Neural progenitor cell (in vitro differentiated cells): ENCODE measurements around the gene PRMT9. TPM values are rescaled to one million over a fixed set of nuclear protein-coding genes. Genes with fewer than 3 reads are reported as not detected.

Experiments
- DNase-seq: peaks from one replicate; pipeline ENCODE4 v3.0.0-alpha.2; 2016; ENCODE audit warnings: low spot score
- H2AFZ ChIP-seq: fragments of 200-600 bp; sonication (generic); replicated peaks from 2 replicates; pipeline ENCODE4 v1.6.1; 2016; ENCODE audit warnings: antibody characterized with exemption
- H3F3A ChIP-seq: fragments of 200-600 bp; sonication (generic); 2 replicates; pipeline ENCODE4 v1.6.1; 2016; ENCODE audit warnings: antibody characterized with exemption, low read depth
- H3K27ac ChIP-seq: fragments of 200-600 bp; sonication (generic); 2 replicates; pipeline ENCODE4 v1.5.1; 2016; ENCODE audit warnings: mild to moderate bottlenecking
- H3K27me3 ChIP-seq: fragments of 200-600 bp; sonication (generic); 2 replicates; pipeline ENCODE4 v1.6.1; 2016; ENCODE audit warnings: mild to moderate bottlenecking, moderate library complexity
- H3K36me3 ChIP-seq: fragments of 200-600 bp; sonication (generic); 2 replicates; pipeline ENCODE4 v1.5.1; 2016
- H3K4me1 ChIP-seq: fragments of 200-600 bp; sonication (generic); 2 replicates; pipeline ENCODE4 v1.6.1; 2016; ENCODE audit warnings: mixed run types
- H3K4me2 ChIP-seq: fragments of 200-600 bp; sonication (generic); 2 replicates; pipeline ENCODE4 v1.6.1; 2016
- H3K4me3 ChIP-seq: fragments of 200-600 bp; sonication (generic); 2 replicates; pipeline ENCODE4 v1.5.1; 2016
- H3K79me2 ChIP-seq: fragments of 200-600 bp; sonication (generic); 2 replicates; pipeline ENCODE4 v1.6.1; 2016; ENCODE audit warnings: low read depth
- H3K9ac ChIP-seq: fragments of 200-600 bp; sonication (generic); 2 replicates; pipeline ENCODE4 v1.6.1; 2016
- H3K9me3 ChIP-seq: fragments of 200-600 bp; sonication (generic); 2 replicates; pipeline ENCODE4 v1.5.1; 2016; ENCODE audit warnings: low read depth
- H4K20me1 ChIP-seq: fragments of 200-600 bp; sonication (generic); 2 replicates; pipeline ENCODE4 v1.6.1; 2016; ENCODE audit warnings: low read depth
- H3K27ac Mint-ChIP-seq: 3 replicates; pipeline ENCODE4 v1.8.0; 2021; ENCODE audit warnings: mixed read lengths
- H3K27me3 Mint-ChIP-seq: 2 replicates; pipeline ENCODE4 v1.8.0; 2022; ENCODE audit warnings: low read depth, mild to moderate bottlenecking, inconsistent platforms, moderate library complexity, mixed read lengths; ENCODE audit not compliant: insufficient read depth
- H3K36me3 Mint-ChIP-seq: 3 replicates; pipeline ENCODE4 v1.8.0; 2021; ENCODE audit warnings: mixed read lengths
- H3K4me1 Mint-ChIP-seq: 3 replicates; pipeline ENCODE4 v1.8.0; 2021; ENCODE audit warnings: mixed read lengths
- H3K4me3 Mint-ChIP-seq: 3 replicates; pipeline ENCODE4 v1.8.0; 2021; ENCODE audit warnings: mild to moderate bottlenecking, moderate library complexity, mixed read lengths
- H3K9me3 Mint-ChIP-seq: 3 replicates; pipeline ENCODE4 v1.8.0; 2020; ENCODE audit warnings: mixed read lengths
- EZH2 ChIP-seq: fragments of 200-600 bp; sonication (generic); IDR thresholded peaks from 2 replicates; pipeline ENCODE4 v1.6.1; 2017; ENCODE audit warnings: antibody characterized with exemption, mild to moderate bottlenecking, moderate library complexity
- EZH2phosphoT487 ChIP-seq: fragments of 200-600 bp; sonication (generic); IDR thresholded peaks from 2 replicates; pipeline ENCODE4 v1.6.1; 2017; ENCODE audit warnings: antibody characterized with exemption
- total RNA-seq: library from RNA; depleted of rRNA; stranded (reverse); fragments of >200 nt; gene quantifications from 2 replicates; pipeline ENCODE4 v1.2.3, GENCODE V29; 2015; ENCODE audit warnings: low replicate concordance
- TF ChIP-seq, protein P1 (sequence below): fragments of 200-600 bp; sonication (generic); IDR thresholded peaks from 2 replicates; pipeline ENCODE4 v1.5.1; 2017; ENCODE audit warnings: antibody characterized with exemption, mild to moderate bottlenecking

The PRMT9 gene
- total RNA-seq, 1 donor from 2014 or later: 24.8 TPM

DNA sequence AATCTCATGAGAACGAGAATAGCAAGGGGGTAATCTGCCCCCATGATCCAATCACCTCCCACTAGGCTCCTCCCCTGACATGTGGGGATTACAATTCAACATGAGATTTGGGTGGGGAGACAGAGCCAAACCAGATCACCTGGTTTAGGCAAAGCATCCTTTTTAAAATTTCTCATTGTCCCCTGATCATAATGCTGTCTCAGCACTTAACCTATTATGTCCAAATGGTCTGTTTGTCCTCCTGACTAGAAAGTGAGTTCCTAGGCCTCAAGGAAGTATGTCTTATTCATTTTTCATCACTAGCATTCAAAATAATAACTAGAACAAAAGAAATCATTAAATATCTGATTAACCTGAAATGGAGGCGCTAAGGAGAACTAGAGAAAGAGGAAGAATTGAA, 7.9 kb upstream of the PRMT9 start:
- Histone ChIP-seq H3K79me2 (no peaks in the 10 kb centered on the region), H3K27me3 (no peaks in the 10 kb centered on the region), H2AFZ (peak overlapping the region; percentile 57), H3F3A (no peaks in the 10 kb centered on the region), H3K36me3 (no peaks in the 10 kb centered on the region), H3K27ac (no peak overlapping the region), H3K4me1 (no peaks in the 10 kb centered on the region), H3K9me3 (no peaks in the 10 kb centered on the region), H3K9ac (no peak overlapping the region), H3K4me3 (no peak overlapping the region), H4K20me1 (no peaks in the 10 kb centered on the region), H3K4me2 (no peak overlapping the region)
- DNase-seq: no peak
- TF ChIP-seq EZH2 (no peak), EZH2phosphoT487 (no peak)
- TF ChIP-seq, protein P1, sequence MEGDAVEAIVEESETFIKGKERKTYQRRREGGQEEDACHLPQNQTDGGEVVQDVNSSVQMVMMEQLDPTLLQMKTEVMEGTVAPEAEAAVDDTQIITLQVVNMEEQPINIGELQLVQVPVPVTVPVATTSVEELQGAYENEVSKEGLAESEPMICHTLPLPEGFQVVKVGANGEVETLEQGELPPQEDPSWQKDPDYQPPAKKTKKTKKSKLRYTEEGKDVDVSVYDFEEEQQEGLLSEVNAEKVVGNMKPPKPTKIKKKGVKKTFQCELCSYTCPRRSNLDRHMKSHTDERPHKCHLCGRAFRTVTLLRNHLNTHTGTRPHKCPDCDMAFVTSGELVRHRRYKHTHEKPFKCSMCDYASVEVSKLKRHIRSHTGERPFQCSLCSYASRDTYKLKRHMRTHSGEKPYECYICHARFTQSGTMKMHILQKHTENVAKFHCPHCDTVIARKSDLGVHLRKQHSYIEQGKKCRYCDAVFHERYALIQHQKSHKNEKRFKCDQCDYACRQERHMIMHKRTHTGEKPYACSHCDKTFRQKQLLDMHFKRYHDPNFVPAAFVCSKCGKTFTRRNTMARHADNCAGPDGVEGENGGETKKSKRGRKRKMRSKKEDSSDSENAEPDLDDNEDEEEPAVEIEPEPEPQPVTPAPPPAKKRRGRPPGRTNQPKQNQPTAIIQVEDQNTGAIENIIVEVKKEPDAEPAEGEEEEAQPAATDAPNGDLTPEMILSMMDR: no peak
- Mint-ChIP-seq H3K36me3 (no peaks in the 10 kb centered on the region), H3K4me3 (no peak overlapping the region), H3K4me1 (peaks cover 2% of the 10 kb centered on the region), H3K27ac (peak overlapping the region; percentile 6), H3K9me3 (no peaks in the 10 kb centered on the region), H3K27me3 (peaks cover 2% of the 10 kb centered on the region)

DNA sequence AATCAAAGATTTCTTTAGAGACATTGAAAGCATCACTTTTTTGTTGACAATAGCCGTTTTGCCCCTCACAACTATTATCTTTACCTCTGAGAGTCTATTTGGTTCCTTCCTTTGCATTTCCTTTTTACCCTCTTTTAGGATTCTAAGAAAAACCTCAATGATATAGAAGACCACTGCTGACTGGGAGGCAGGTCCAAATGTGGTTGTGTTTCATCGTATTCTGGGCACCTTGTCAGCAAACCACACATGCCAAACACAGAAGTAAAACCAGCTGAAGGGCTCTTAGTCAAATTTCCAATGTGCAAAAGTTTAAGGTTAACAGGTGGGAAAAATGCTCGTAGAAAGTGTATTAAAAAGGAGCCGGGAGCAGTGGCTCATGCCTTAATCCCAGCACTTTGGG, 5.1 kb upstream of the PRMT9 start:
- no peaks in the 10 kb centered on the region for H3K36me3 ChIP-seq
- H3K36me3 Mint-ChIP-seq: no peaks in the 10 kb centered on the region
- H4K20me1 ChIP-seq: no peaks in the 10 kb centered on the region
- no peak overlapping the region for H3K4me3 ChIP-seq
- H3K9me3 ChIP-seq: no peaks in the 10 kb centered on the region
- TF ChIP-seq EZH2phosphoT487 (no peak), EZH2 (no peak)
- TF ChIP-seq, protein P1: no peak
- H3K9me3 Mint-ChIP-seq: peaks cover 5% of the 10 kb centered on the region
- no peaks in the 10 kb centered on the region for H3K27me3 ChIP-seq
- DNase-seq: no peak
- peaks cover 2% of the 10 kb centered on the region for H3K27me3 Mint-ChIP-seq
- H3K4me1 ChIP-seq: peaks cover 4% of the 10 kb centered on the region
- no peak overlapping the region for H3K9ac ChIP-seq
- H3F3A ChIP-seq: peaks cover 11% of the 10 kb centered on the region
- peaks cover 20% of the 10 kb centered on the region for H3K4me1 Mint-ChIP-seq
- H3K27ac ChIP-seq: no peak overlapping the region
- H3K4me2 ChIP-seq: no peak overlapping the region
- H3K79me2 ChIP-seq: no peaks in the 10 kb centered on the region
- no peak overlapping the region for H3K4me3 Mint-ChIP-seq
- H2AFZ ChIP-seq: no peak overlapping the region
- no peak overlapping the region for H3K27ac Mint-ChIP-seq

DNA sequence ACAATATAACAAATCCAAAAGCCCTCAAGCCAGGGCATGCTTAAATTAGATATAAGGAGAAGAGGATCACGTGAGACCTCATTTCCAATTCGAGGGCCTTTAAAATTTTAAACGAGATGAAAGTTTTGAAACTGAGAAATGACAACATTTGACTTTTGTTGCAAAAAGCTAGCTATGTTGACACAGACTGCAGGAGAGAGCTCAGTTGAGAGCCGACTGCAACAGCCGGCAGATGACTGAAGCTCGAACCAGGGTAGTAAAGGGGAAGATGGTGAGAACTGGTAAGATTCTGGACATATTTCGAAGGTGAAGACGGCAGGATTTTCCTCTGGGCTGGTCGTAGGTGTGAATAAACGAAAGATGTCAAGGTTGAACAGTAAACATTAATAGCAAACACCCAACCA, 773 bp downstream of the PRMT9 start:
- H3K4me1 ChIP-seq: peaks cover 9% of the 10 kb centered on the region
- H3K27ac Mint-ChIP-seq: no peak overlapping the region
- H2AFZ ChIP-seq: peak overlapping the region; percentile 70
- H3K27ac ChIP-seq: no peak overlapping the region
- H4K20me1 ChIP-seq: peaks cover 3% of the 10 kb centered on the region
- TF ChIP-seq, protein P1: no peak
- TF ChIP-seq EZH2phosphoT487 (no peak), EZH2 (no peak)
- H3K9ac ChIP-seq: peak overlapping the region; percentile 46
- H3K4me2 ChIP-seq: peak overlapping the region; percentile 79
- peak overlapping the region; percentile 66 for H3K4me3 ChIP-seq
- H3K27me3 Mint-ChIP-seq: peaks cover 2% of the 10 kb centered on the region
- no peaks in the 10 kb centered on the region for H3K9me3 ChIP-seq
- DNase-seq: peak; percentile 7
- peaks cover 5% of the 10 kb centered on the region for H3K9me3 Mint-ChIP-seq
- H3K27me3 ChIP-seq: no peaks in the 10 kb centered on the region
- peaks cover 11% of the 10 kb centered on the region for H3F3A ChIP-seq
- H3K36me3 Mint-ChIP-seq: peaks cover 4% of the 10 kb centered on the region
- H3K4me1 Mint-ChIP-seq: peaks cover 27% of the 10 kb centered on the region
- H3K4me3 Mint-ChIP-seq: peak overlapping the region; percentile 89
- H3K79me2 ChIP-seq: peaks cover 42% of the 10 kb centered on the region
- no peaks in the 10 kb centered on the region for H3K36me3 ChIP-seq
